Measurements from ENCODE around the gene BBOF1.
"Not testable (repeated sequence)": the region's sequence is repeated elsewhere in the genome, so short reads cannot be mapped to it uniquely, and the experiment has no call there.

The BBOF1 gene, protein sequence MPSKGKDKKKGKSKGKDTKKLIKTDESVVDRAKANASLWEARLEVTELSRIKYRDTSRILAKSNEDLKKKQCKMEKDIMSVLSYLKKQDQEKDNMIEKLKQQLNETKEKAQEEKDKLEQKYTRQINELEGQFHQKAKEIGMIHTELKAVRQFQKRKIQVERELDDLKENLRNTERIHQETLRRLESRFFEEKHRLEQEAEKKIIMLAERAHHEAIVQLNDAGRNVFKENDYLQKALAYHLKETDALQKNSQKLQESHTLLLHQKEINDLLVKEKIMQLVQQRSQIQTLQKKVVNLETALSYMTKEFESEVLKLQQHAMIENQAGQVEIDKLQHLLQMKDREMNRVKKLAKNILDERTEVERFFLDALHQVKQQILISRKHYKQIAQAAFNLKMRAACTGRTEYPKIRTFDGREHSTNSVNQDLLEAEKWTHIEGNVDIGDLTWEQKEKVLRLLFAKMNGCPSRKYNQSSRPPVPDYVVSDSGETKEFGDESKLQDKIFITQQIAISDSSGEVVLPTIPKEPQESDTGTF

DNA sequence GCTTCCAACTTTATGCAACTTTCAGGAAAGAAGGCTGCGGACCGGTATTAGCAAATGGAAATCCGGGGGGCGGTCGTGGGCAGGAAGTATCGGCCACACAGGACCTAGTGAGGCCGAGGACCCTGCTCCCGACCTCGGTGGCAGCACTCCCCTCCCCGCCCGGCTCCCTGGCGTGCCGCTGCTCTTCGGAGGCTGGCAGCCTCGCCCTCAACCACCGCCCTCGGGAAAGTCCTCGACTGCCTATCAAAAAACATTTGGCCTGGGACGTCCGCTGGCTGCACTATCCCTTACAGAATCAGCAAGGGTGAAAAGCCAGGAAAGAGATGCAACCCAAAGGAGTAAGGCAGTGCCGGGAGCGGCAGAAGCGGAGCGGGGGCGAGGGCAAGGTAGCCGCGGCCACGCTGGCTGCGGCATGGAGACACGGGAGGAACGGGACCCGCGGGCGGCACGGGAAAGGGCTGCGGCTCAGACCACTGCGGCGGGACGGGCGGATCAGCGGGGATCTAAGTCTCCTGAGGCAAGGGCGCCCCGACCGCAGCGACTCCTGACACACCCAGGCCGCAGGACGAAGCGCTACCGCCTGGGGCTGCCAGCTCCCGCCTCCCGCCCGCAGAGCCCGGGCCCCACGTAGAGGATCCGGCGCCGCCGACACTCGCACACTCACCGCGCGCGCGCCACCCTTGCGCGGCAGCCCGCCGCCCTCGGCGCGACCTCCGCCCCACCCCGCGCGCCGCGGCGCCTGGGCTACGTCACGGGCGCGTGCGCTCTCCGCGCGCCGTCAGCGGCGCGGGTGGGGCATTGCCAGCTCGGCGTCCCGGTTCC lies at the start of gene BBOF1, which contains the start of gene ENTPD5:
Gene BBOF1, plus strand, starts transcription at position 764 of the 822 bp plus-strand sequence. CDS start 130 bp downstream, outside the sequence.
Gene ENTPD5, minus strand, starts transcription at position 703 of the 822 bp plus-strand sequence. CDS start 31,186 bp downstream, outside the sequence.
- H3K36me3 ChIP-seq (ENCODE audit: control insufficient read depth in 1 of 2, insufficient read depth in 2 of 2, low read length in 2 of 2) = peaks cover 0 to 11% of the 10 kb centered on the region in 2 donors
- no peaks in the 10 kb centered on the region for H3K27me3 ChIP-seq (ENCODE audit: low read depth, low read length)
- H3K9me3 ChIP-seq (ENCODE audit: control insufficient read depth in 1 of 2, low read length in 2 of 2) = no peaks in the 10 kb centered on the region
- peaks cover 0 to 11% of the 10 kb centered on the region in 2 donors for H3K4me1 ChIP-seq (ENCODE audit: control insufficient read depth in 1 of 2, insufficient read depth in 2 of 2, low read length in 2 of 2)
- peak within 1 kb of the TSS; percentile 69 to 83 for H3K4me3 ChIP-seq (ENCODE audit: low read depth in 1 of 2, low read length in 2 of 2)
- H3K27ac ChIP-seq (ENCODE audit: low read length) = peak within 1 kb of the TSS; percentile 93

DNA sequence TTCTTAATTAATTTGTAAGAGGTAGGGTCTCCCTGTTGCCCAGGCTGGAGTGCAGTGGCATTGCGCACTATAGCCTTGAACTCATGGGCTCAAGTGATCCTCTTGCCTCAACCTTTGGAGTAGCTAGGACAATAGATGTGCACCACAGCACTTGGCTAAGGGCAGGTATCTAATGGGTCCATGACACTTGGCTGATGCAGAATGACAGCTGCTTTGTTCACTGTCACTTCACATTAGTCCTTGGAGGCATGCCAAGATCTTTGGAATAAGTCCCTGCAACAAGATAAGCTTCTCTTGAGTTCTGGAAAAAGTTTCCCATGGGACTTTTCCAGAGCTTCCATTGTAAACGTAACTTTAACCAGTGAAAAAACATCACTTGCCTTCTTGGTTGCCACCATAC lies 45.7 kb upstream of the BBOF1 start:
- Histone ChIP-seq H3K36me3 (ENCODE audit: control insufficient read depth in 1 of 2, insufficient read depth in 2 of 2, low read length in 2 of 2) (peaks cover 27 to 53% of the 10 kb centered on the region in 2 donors), H3K9me3 (ENCODE audit: control insufficient read depth in 1 of 2, low read length in 2 of 2) (no peaks in the 10 kb centered on the region), H3K4me1 (ENCODE audit: control insufficient read depth in 1 of 2, insufficient read depth in 2 of 2, low read length in 2 of 2) (no peaks in the 10 kb centered on the region), H3K27ac (ENCODE audit: low read length) (no peak overlapping the region), H3K27me3 (ENCODE audit: low read depth, low read length) (no peaks in the 10 kb centered on the region), H3K4me3 (ENCODE audit: low read depth in 1 of 2, low read length in 2 of 2) (no peak overlapping the region)

DNA sequence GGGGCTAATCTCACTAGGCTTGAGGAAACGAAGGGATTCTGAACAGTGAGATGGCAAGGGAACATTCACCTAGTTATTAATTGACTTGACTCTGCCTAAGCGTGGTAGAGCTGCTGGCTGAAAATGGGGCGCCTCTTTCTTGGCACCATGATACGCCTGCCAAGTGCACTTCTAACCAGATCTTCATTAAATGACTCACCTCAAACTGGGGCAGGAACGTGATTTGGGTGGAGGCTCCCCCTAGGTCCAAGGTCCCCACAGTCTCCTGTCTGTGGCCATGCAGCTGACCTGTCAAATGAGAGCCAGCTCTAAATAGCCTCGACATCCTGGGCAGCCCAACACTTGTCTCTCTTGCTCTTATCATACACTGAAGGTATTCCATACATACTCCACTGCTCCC lies 43.0 kb upstream of the BBOF1 start:
- Histone ChIP-seq H3K9me3 (ENCODE audit: control insufficient read depth in 1 of 2, low read length in 2 of 2) (no peaks in the 10 kb centered on the region), H3K27me3 (ENCODE audit: low read depth, low read length) (no peaks in the 10 kb centered on the region), H3K4me1 (ENCODE audit: control insufficient read depth in 1 of 2, insufficient read depth in 2 of 2, low read length in 2 of 2) (no peaks in the 10 kb centered on the region), H3K4me3 (ENCODE audit: low read depth in 1 of 2, low read length in 2 of 2) (no peak overlapping the region), H3K36me3 (ENCODE audit: control insufficient read depth in 1 of 2, insufficient read depth in 2 of 2, low read length in 2 of 2) (peaks cover 15 to 36% of the 10 kb centered on the region in 2 donors), H3K27ac (ENCODE audit: low read length) (no peak overlapping the region)

DNA sequence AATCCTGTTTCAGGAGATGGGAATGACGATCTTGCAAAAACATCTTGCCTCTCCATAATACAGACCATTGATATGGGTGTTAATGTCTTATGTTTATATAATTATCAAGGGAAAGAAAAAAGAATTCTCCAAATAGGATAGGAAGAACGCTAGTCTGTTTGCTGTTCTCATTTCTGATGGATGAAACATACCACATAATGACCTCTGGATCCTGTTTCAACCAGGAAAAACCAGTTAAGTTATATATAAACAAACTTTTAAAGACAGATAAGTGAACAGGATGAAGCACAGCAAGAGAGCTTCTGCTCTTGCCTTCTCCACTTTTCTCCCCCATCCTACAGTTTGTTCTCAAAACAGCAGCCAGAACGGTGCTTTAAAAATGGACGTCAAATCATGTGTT lies 41.3 kb upstream of the BBOF1 start:
- Histone ChIP-seq H3K36me3 (ENCODE audit: control insufficient read depth in 1 of 2, insufficient read depth in 2 of 2, low read length in 2 of 2) (peaks cover 6 to 28% of the 10 kb centered on the region in 2 donors), H3K4me1 (ENCODE audit: control insufficient read depth in 1 of 2, insufficient read depth in 2 of 2, low read length in 2 of 2) (no peaks in the 10 kb centered on the region), H3K9me3 (ENCODE audit: control insufficient read depth in 1 of 2, low read length in 2 of 2) (no peaks in the 10 kb centered on the region), H3K27me3 (ENCODE audit: low read depth, low read length) (no peaks in the 10 kb centered on the region), H3K4me3 (ENCODE audit: low read depth in 1 of 2, low read length in 2 of 2) (no peak overlapping the region), H3K27ac (ENCODE audit: low read length) (no peak overlapping the region)

DNA sequence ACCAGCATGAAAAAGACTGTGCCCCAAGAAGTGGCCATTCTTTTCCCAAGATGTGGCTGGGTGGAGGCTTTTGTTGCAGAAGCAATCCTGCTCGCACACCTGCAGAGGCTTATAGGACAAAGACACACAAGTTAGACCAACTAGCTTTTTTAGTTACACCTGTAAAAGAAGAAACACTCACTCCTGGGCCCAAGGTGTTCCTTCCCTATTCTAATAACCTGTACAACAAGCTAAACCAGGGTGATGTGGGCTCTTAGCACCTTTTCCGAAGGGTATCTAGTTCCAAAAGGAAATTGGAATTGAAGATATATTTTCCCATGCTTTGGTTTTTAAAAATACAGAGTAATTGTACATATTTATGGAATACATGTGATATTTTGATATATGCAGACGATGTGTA lies 31.1 kb upstream of the BBOF1 start:
- Histone ChIP-seq H3K9me3 (ENCODE audit: control insufficient read depth in 1 of 2, low read length in 2 of 2) (no peaks in the 10 kb centered on the region), H3K27me3 (ENCODE audit: low read depth, low read length) (no peaks in the 10 kb centered on the region), H3K4me3 (ENCODE audit: low read depth in 1 of 2, low read length in 2 of 2) (no peak overlapping the region), H3K4me1 (ENCODE audit: control insufficient read depth in 1 of 2, insufficient read depth in 2 of 2, low read length in 2 of 2) (no peaks in the 10 kb centered on the region), H3K36me3 (ENCODE audit: control insufficient read depth in 1 of 2, insufficient read depth in 2 of 2, low read length in 2 of 2) (peaks cover 5 to 21% of the 10 kb centered on the region in 2 donors), H3K27ac (ENCODE audit: low read length) (no peak overlapping the region)

DNA sequence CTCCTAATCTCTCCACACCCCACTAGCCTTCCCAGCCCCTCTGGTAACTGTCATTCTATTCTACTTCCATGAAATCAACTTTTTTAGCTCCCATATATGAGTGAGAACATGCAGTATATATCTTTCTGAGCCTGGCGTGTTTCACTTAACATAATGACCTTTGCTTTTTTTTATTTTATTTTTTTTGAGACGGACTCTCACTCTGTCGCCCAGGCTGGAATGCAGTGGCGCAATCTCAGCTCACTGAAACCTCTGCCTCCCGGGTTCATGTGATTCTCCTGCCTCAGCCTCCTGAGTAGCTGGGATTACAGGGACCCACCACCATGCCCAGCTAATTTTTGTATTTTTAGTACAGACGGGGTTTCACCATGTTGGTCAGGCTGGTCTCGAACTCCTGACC lies 30.5 kb upstream of the BBOF1 start:
- H3K27ac ChIP-seq (ENCODE audit: low read length); H3K9me3 ChIP-seq (ENCODE audit: control insufficient read depth in 1 of 2, low read length in 2 of 2); H3K4me3 ChIP-seq (ENCODE audit: low read depth in 1 of 2, low read length in 2 of 2); H3K4me1 ChIP-seq (ENCODE audit: control insufficient read depth in 1 of 2, insufficient read depth in 2 of 2, low read length in 2 of 2); H3K27me3 ChIP-seq (ENCODE audit: low read depth, low read length): not testable (repeated sequence)
- H3K36me3 ChIP-seq (ENCODE audit: control insufficient read depth in 1 of 2, insufficient read depth in 2 of 2, low read length in 2 of 2) = peaks cover 5 to 20% of the 10 kb centered on the region in 2 donors

DNA sequence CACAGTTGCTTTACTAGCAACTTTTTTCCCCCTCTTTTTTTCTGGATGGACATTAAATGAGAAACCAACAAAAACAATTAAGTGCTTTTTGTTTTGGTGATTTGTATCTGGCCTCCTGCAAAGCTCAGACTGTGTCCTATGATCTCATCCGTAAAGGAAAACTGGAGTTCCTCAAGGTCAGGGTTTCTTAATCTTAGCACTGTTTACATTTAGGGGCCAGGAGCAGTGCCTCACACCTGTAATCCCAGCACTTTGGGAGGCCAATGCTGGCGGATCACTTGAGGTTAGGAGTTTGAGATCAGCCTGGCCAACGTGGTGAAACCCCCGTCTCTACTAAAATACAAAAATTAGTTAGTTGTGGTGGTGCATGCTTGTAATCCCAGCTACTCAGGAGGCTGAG lies 28.1 kb upstream of the BBOF1 start:
- Histone ChIP-seq H3K4me1 (ENCODE audit: control insufficient read depth in 1 of 2, insufficient read depth in 2 of 2, low read length in 2 of 2) (no peaks in the 10 kb centered on the region), H3K27me3 (ENCODE audit: low read depth, low read length) (no peaks in the 10 kb centered on the region), H3K4me3 (ENCODE audit: low read depth in 1 of 2, low read length in 2 of 2) (no peak overlapping the region), H3K9me3 (ENCODE audit: control insufficient read depth in 1 of 2, low read length in 2 of 2) (no peaks in the 10 kb centered on the region), H3K36me3 (ENCODE audit: control insufficient read depth in 1 of 2, insufficient read depth in 2 of 2, low read length in 2 of 2) (peaks cover 7 to 19% of the 10 kb centered on the region in 2 donors), H3K27ac (ENCODE audit: low read length) (no peak overlapping the region)

DNA sequence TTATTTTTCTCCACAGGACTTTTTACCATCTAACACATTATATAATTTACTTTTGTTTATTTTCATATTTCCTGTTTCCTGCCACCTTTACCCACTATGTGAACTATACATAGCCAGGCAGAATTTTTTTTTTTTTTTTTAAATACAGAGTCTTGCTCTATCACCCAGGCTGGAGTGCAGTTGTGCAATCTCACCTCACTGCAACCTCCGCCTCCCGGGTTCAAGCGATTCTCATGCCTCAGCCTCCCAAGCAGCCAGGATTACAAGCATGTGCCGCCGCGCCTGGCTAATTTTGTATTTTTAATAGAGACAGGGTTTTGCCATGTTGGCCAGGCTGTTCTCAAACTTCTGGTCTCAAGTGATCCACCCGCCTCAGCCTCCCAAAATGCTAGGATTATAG lies 24.2 kb upstream of the BBOF1 start:
- not testable (repeated sequence) for H3K27ac ChIP-seq (ENCODE audit: low read length); H3K4me1 ChIP-seq (ENCODE audit: control insufficient read depth in 1 of 2, insufficient read depth in 2 of 2, low read length in 2 of 2); H3K4me3 ChIP-seq (ENCODE audit: low read depth in 1 of 2, low read length in 2 of 2); H3K9me3 ChIP-seq (ENCODE audit: control insufficient read depth in 1 of 2, low read length in 2 of 2); H3K36me3 ChIP-seq (ENCODE audit: control insufficient read depth in 1 of 2, insufficient read depth in 2 of 2, low read length in 2 of 2); H3K27me3 ChIP-seq (ENCODE audit: low read depth, low read length)

DNA sequence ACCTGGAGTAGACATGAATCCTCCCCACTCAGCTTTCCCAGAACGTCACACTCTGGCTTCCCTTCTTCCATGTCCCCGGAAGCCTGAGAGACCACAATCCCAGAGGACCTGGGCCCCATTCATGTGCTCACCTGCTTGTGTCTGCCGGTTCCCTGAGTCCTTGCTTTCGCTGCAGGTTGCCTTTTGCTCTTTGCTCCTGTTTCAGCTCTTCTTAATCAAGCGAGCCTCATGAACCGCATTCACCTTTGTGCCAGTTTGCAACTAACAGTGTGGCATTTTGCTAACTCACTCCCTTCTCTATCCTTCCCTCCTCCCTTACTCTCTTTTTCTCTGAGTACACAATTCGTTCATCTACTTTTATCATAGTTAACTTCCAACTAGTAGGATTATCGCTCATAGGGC lies 23.2 kb upstream of the BBOF1 start:
- Histone ChIP-seq H3K4me1 (ENCODE audit: control insufficient read depth in 1 of 2, insufficient read depth in 2 of 2, low read length in 2 of 2) (no peaks in the 10 kb centered on the region), H3K27me3 (ENCODE audit: low read depth, low read length) (no peaks in the 10 kb centered on the region), H3K27ac (ENCODE audit: low read length) (peak overlapping the region; percentile 72), H3K36me3 (ENCODE audit: control insufficient read depth in 1 of 2, insufficient read depth in 2 of 2, low read length in 2 of 2) (peaks cover 3 to 8% of the 10 kb centered on the region in 2 donors), H3K9me3 (ENCODE audit: control insufficient read depth in 1 of 2, low read length in 2 of 2) (no peaks in the 10 kb centered on the region), H3K4me3 (ENCODE audit: low read depth in 1 of 2, low read length in 2 of 2) (peak overlapping the region in 1 of 2 donors; percentile 50)

DNA sequence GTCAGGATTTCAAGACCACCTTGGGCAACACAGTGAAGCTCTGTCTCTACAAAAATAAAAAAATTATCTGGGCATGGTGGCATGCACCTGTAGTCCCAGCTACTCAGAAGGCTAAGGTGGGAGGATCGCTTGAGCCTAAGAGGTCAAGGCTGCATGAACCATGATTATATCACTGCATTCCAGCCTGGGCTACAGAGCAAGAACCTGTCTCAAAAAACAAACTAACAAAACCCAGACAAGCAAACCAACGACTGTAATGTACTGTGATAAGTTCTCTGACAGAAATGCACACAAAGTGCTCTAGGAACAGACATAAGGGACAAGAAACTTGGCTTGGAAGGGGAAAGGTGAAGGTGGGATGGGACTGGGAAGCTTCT lies 22.4 kb upstream of the BBOF1 start:
- Histone ChIP-seq H3K36me3 (ENCODE audit: control insufficient read depth in 1 of 2, insufficient read depth in 2 of 2, low read length in 2 of 2) (peaks cover 3 to 8% of the 10 kb centered on the region in 2 donors), H3K4me3 (ENCODE audit: low read depth in 1 of 2, low read length in 2 of 2) (no peak overlapping the region), H3K27ac (ENCODE audit: low read length) (peak overlapping the region; percentile 49), H3K27me3 (ENCODE audit: low read depth, low read length) (no peaks in the 10 kb centered on the region), H3K9me3 (ENCODE audit: control insufficient read depth in 1 of 2, low read length in 2 of 2) (no peaks in the 10 kb centered on the region), H3K4me1 (ENCODE audit: control insufficient read depth in 1 of 2, insufficient read depth in 2 of 2, low read length in 2 of 2) (no peaks in the 10 kb centered on the region)
